GM06990 (cell line): ENCODE data around the gene LRRC3.

Experiments
- DNase-seq: peaks from one replicate; pipeline ENCODE4 v3.0.0-alpha.2; 2011; ENCODE audit not compliant: insufficient read length; ENCODE audit errors: extremely low read depth
- H3K27me3 ChIP-seq: replicated peaks from 2 replicates; pipeline ENCODE4 v1.6.0; 2011; ENCODE audit warnings: low read length; ENCODE audit not compliant: control insufficient read depth, insufficient read depth
- H3K36me3 ChIP-seq: 2 replicates; pipeline ENCODE4 v1.5.1; 2011; ENCODE audit warnings: low read length; ENCODE audit not compliant: control insufficient read depth, insufficient read depth
- H3K4me3 ChIP-seq: replicated peaks from 2 replicates; pipeline ENCODE4 v1.5.1; 2011; ENCODE audit warnings: low read depth, mild to moderate bottlenecking, control low read depth, low read length
- CTCF ChIP-seq: IDR thresholded peaks from 2 replicates; pipeline ENCODE4 v1.5.1; 2011; ENCODE audit warnings: low read length, control low read depth, mild to moderate bottlenecking, inconsistent platforms; ENCODE audit not compliant: insufficient read depth, poor library complexity, severe bottlenecking

Gene LRRC3

GRCh38 chr21:44443291-44443890 lies 11.9 kb upstream of the LRRC3 start:
- H3K27me3 ChIP-seq = no peaks in the 10 kb centered on the region

GRCh38 chr21:44443891-44444285 lies 11.4 kb upstream of the LRRC3 start:
- no peak for TF ChIP-seq CTCF
- no peak overlapping the region for H3K4me3 ChIP-seq
- no peaks in the 10 kb centered on the region for H3K27me3 ChIP-seq
- no peak for DNase-seq
- H3K36me3 ChIP-seq = no peaks in the 10 kb centered on the region

More at GRCh38 chr21:44443291-44443890, 11.9 kb upstream of the LRRC3 start:
- H3K36me3 ChIP-seq = no peaks in the 10 kb centered on the region
- no peak for DNase-seq
- no peak overlapping the region for H3K4me3 ChIP-seq
- TF ChIP-seq CTCF = no peak

- TF ChIP-seq CTCF = peak; percentile 54
- DNase-seq = no peak
These were observed 10.9 kb upstream of the LRRC3 start for GRCh38 chr21:44444286-44444931.

GRCh38 chr21:44445145-44445812 lies 10.0 kb upstream of the LRRC3 start:
- Histone ChIP-seq H3K4me3 (no peak overlapping the region), H3K36me3 (no peaks in the 10 kb centered on the region), H3K27me3 (no peaks in the 10 kb centered on the region)
- no peak for TF ChIP-seq CTCF
- DNase-seq = no peak

More at GRCh38 chr21:44444286-44444931, 10.9 kb upstream of the LRRC3 start:
- H3K36me3 ChIP-seq = no peaks in the 10 kb centered on the region
- H3K4me3 ChIP-seq = no peak overlapping the region
- no peaks in the 10 kb centered on the region for H3K27me3 ChIP-seq

GRCh38 chr21:44448651-44449131 lies 6.6 kb upstream of the LRRC3 start:
- no peak for DNase-seq
- Histone ChIP-seq H3K36me3 (no peaks in the 10 kb centered on the region), H3K4me3 (no peak overlapping the region), H3K27me3 (no peaks in the 10 kb centered on the region)
- no peak for TF ChIP-seq CTCF
